ENCODE measurements around the gene ARPC1A. TPM values are rescaled to one million over a fixed set of nuclear protein-coding genes. Genes with fewer than 3 reads are reported as not detected.

ARPC1A gene
- total and polyA plus RNA-seq, 2 of the 8 experiments (the other 6 are each of a cell fraction or from before 2014, with no cell fraction given), result 123 to 155 TPM

DNA sequence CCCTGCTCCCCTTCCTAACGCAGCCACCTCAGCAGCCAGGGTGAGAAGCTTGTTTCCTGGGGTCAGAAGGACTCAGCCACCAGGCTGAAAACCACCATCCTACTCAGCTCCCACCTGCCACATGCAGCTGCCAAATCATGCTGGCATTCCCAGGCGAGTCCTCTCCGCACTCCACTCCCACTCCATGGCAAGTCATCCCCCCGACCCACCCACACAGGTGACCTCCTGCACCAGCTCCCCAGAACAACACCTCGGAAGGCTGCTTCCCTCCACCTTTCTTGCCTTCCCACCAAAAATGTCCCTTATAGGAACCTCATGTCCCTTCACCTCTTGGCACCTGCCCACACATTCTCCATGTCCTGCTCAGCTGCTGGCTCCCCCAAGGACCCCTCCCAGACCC lies 78.1 kb downstream of the ARPC1A start (continued):
- TF ChIP-seq SIN3A (conservative IDR thresholded peaks at IDR 0.05 in 1 of 2, IDR thresholded peaks at IDR 0.05 in 1 of 2; ENCODE audit: low read depth in 1 of 2, low read length in 2 of 2), result no peak
- TF ChIP-seq RNF2 (IDR thresholded peaks at IDR 0.05; ENCODE audit: borderline replicate concordance, low read depth, low read length, missing control alignments, poor library complexity, severe bottlenecking), result no peak
- TF ChIP-seq KDM5A (IDR thresholded peaks at IDR 0.05; ENCODE audit: low read length), result no peak
- no peak for TF ChIP-seq TAF1 (IDR thresholded peaks at IDR 0.05; ENCODE audit: low read depth, low read length)
